A549 (cell line): ENCODE measurements around the gene F10. TPM values are rescaled to one million over a fixed set of nuclear protein-coding genes. Genes with fewer than 3 reads are reported as not detected.
"Not testable (repeated sequence)": the region's sequence is repeated elsewhere in the genome, so short reads cannot be mapped to it uniquely, and the experiment has no call there.

Experiments used
- ATAC-seq, 2 experiments: fragments of 200-7000 bp in 1 of 2; fragments of >200 bp in 1 of 2; cut with Nextera tagmentation in 1 of 2; cut with Tn5 transposase in 1 of 2; 3 replicates each; pipeline versions ENCODE4 v1.8.0 to v1.9.1; 2018 to 2020; ENCODE audit warnings: mild to moderate bottlenecking in 1 of 2, moderate library complexity in 1 of 2
- CTCF ChIA-PET: fragments of 300-600 bp; sonication (Branson Sonifier 250); formaldehyde crosslinking; extraction: SDS; loops from one replicate; lab custom pipeline; 2021; ENCODE audit warnings: antibody characterized with exemption, inconsistent platforms; lab: Yijun Ruan, JAX
- POLR2A ChIA-PET: fragments of 350-600 bp; formaldehyde crosslinking; extraction: SDS; loops from one replicate; lab custom pipeline; 2021; ENCODE audit warnings: antibody characterized with exemption, inconsistent platforms; lab: Yijun Ruan, JAX
- DNase-seq, 2 experiments: peaks; one replicate each; pipeline versions ENCODE4 v3.0.0 to v3.0.0-alpha.2; 2011 to 2016; ENCODE audit warnings: low read depth in 1 of 2, low spot score in 1 of 2
- FAIRE-seq: peaks from 2 replicates; lab custom pipeline; 2011; peaks lifted over from hg19 to GRCh38; lab: Jason Lieb, UNC
- H3K27ac ChIP-seq, 2 experiments: fragments of >200 bp; sonication (Bioruptor Twin); formaldehyde crosslinking; 3 replicates each; pipeline ENCODE4 v1.5.1; 2016 to 2017
- H3K4me1 ChIP-seq: fragments of >200 bp; sonication (Bioruptor Twin); formaldehyde crosslinking; 3 replicates; pipeline ENCODE4 v1.6.1; 2016
- H3K4me2 ChIP-seq: fragments of >200 bp; sonication (Bioruptor Twin); formaldehyde crosslinking; 3 replicates; pipeline ENCODE4 v1.6.1; 2016
- H3K4me3 ChIP-seq: fragments of >200 bp; sonication (Bioruptor Twin); formaldehyde crosslinking; 3 replicates; pipeline ENCODE4 v1.5.1; 2016
- H3K9me3 ChIP-seq: fragments of >200 bp; sonication (Bioruptor Twin); formaldehyde crosslinking; 3 replicates; pipeline ENCODE4 v1.6.1; 2016
- ATOH8 ChIP-seq: fragments of 250-450 bp; sonication (Bioruptor Pico); IDR thresholded peaks from 2 replicates; pipeline ENCODE4 v1.5.0; 2020; ENCODE audit warnings: low read depth, mild to moderate bottlenecking, moderate library complexity
- CTCF ChIP-seq: fragments of >200 bp; sonication (Bioruptor Twin); formaldehyde crosslinking; IDR thresholded peaks from 3 replicates; pipeline ENCODE4 v1.5.1; 2016
- EHMT2 ChIP-seq: fragments of 200-600 bp; sonication (generic); IDR thresholded peaks from 2 replicates; pipeline ENCODE4 v1.6.1; 2016; ENCODE audit warnings: antibody characterized with exemption, low read depth, mild to moderate bottlenecking, moderate library complexity
- ESRRA ChIP-seq: fragments of 150-350 bp; IDR thresholded peaks from 2 replicates; pipeline ENCODE4 v1.6.1; 2014; ENCODE audit warnings: mild to moderate bottlenecking, low read length, borderline replicate concordance
- GATA3 ChIP-seq: IDR thresholded peaks from 2 replicates; pipeline ENCODE4 v1.6.1; 2012; ENCODE audit warnings: borderline replicate concordance
- HDAC2 ChIP-seq: fragments of 200-600 bp; sonication (generic); IDR thresholded peaks from 2 replicates; pipeline ENCODE4 v1.6.1; 2016
- HEYL ChIP-seq: fragments of 250-450 bp; sonication (Bioruptor Pico); IDR thresholded peaks from 2 replicates; pipeline ENCODE4 v1.8.0; 2021; ENCODE audit warnings: mild to moderate bottlenecking, moderate library complexity
- HMGXB4 ChIP-seq: fragments of 250-450 bp; sonication (Bioruptor Pico); IDR thresholded peaks from 2 replicates; pipeline ENCODE4 v1.5.0; 2021; ENCODE audit warnings: mild to moderate bottlenecking, moderate library complexity, borderline replicate concordance
- KDM1A ChIP-seq: fragments of 200-600 bp; sonication (generic); IDR thresholded peaks from 2 replicates; pipeline ENCODE4 v1.6.1; 2016; ENCODE audit warnings: low read depth, mild to moderate bottlenecking
- NFE2L2 ChIP-seq: fragments of 150-350 bp; conservative IDR thresholded peaks from 2 replicates; pipeline ENCODE4 v1.6.1; 2014; ENCODE audit warnings: low read length
- RAD21 ChIP-seq, 2 experiments: fragments of >200 bp in 1 of 2; sonication (Bioruptor Twin) in 1 of 2; formaldehyde crosslinking in 1 of 2; IDR thresholded peaks in 1 of 2; conservative IDR thresholded peaks in 1 of 2; 2 replicates in 1 of 2; 3 replicates in 1 of 2; pipeline ENCODE4 v1.6.1; 2012 to 2018; ENCODE audit warnings: inconsistent platforms in 1 of 2
- SMC3 ChIP-seq: fragments of >200 bp; sonication (Bioruptor Twin); formaldehyde crosslinking; IDR thresholded peaks from 3 replicates; pipeline ENCODE4 v1.6.1; 2018; ENCODE audit warnings: inconsistent platforms
- SREBF2 ChIP-seq: fragments of 450-650 bp; IDR thresholded peaks from 2 replicates; pipeline ENCODE4 v1.6.1; 2014; ENCODE audit warnings: mild to moderate bottlenecking, moderate library complexity
- TP53 ChIP-seq: fragments of 250-450 bp; sonication (Bioruptor Pico); IDR thresholded peaks from 2 replicates; pipeline ENCODE4 v1.5.0; 2021; ENCODE audit warnings: mild to moderate bottlenecking, moderate library complexity
- ZFP36 ChIP-seq: fragments of 450-650 bp; IDR thresholded peaks from 2 replicates; pipeline ENCODE4 v1.6.1; 2014; ENCODE audit warnings: borderline replicate concordance; ENCODE audit not compliant: partially characterized antibody
- ZNF302 ChIP-seq: fragments of 250-450 bp; sonication (Bioruptor Pico); IDR thresholded peaks from 2 replicates; pipeline ENCODE4 v1.9.0; 2021; ENCODE audit warnings: inconsistent platforms, mild to moderate bottlenecking, moderate library complexity
- ZSCAN20 ChIP-seq: fragments of 250-450 bp; sonication (Bioruptor Pico); IDR thresholded peaks from 2 replicates; pipeline ENCODE4 v1.8.0; 2022; ENCODE audit warnings: mild to moderate bottlenecking, moderate library complexity
- WGBS: methylation state at CpG from one replicate; pipeline ENCODE4 v1.1.6; 2017; ENCODE audit errors: missing lambda C conversion rate; 5-methylcytosine and 5-hydroxymethylcytosine counted together
- polyA plus RNA-seq, 4 experiments: library from polyadenylated mRNA; depleted of rRNA in 3 of 4; stranded (reverse); fragments of >200 nt; fragmentation: RNase III in 1 of 4; extraction: RNeasy Plus Mini Kit Qiagen cat#74134 plus additional on column Dnase treatment in 1 of 4; gene quantifications; 2 replicates in 3 of 4; 3 replicates in 1 of 4; pipeline ENCODE4 v1.2.3, GENCODE V29; 2011 to 2017

Gene F10
- polyA plus RNA-seq, 2 of the 4 experiments (the other 2 are of a cell fraction): 0.32 TPM; not detected in 1

- no peak for TF ChIP-seq ZFP36
- no peak for TF ChIP-seq HEYL
- no peak for TF ChIP-seq SREBF2
- TF ChIP-seq HDAC2: no peak
- no peak for TF ChIP-seq ATOH8 (CRISPR knock-in tag)
- TF ChIP-seq GATA3: no peak
- TF ChIP-seq ESRRA: no peak
- TF ChIP-seq TP53: no peak
- TF ChIP-seq ZSCAN20 (CRISPR knock-in tag): no peak
- TF ChIP-seq RAD21 (conservative IDR thresholded peaks at IDR 0.05 in 1 of 2, IDR thresholded peaks at IDR 0.05 in 1 of 2): no peak
- TF ChIP-seq KDM1A: no peak
- no peak for TF ChIP-seq EHMT2
- no peak for TF ChIP-seq SMC3
- DNase-seq (no peak), ATAC-seq (0 out of 6 replicates have a peak, but pooled peaks of 1 of the 2 experiments have one; percentile 37), FAIRE-seq (no peak)
- CTCF ChIA-PET: no interaction called here
- POLR2A ChIA-PET: no interaction called here
- peaks cover 8% of the 10 kb centered on the region for H3K4me1 ChIP-seq
- H3K4me2 ChIP-seq: no peak overlapping the region
- H3K9me3 ChIP-seq: no peaks in the 10 kb centered on the region
- no peak overlapping the region for H3K27ac ChIP-seq
- H3K4me3 ChIP-seq: no peak overlapping the region
- 96% methylated on average over 40 of the region's 49 CpGs for WGBS
Measured at GRCh38 chr13:113110852-113111315, 11.7 kb upstream of the F10 start.

GRCh38 chr13:113111821-113112220, 10.8 kb upstream of the F10 start:
- ATAC-seq, H3K27ac ChIP-seq, H3K4me3 ChIP-seq, H3K4me1 ChIP-seq, CTCF ChIA-PET, H3K4me2 ChIP-seq, H3K9me3 ChIP-seq, FAIRE-seq, POLR2A ChIA-PET, DNase-seq: not testable (repeated sequence)
- 50% methylated on average over 4 of the region's 5 CpGs for WGBS

GRCh38 chr13:113112475-113112874, 10.1 kb upstream of the F10 start:
- H3K4me1 ChIP-seq, H3K9me3 ChIP-seq, ATAC-seq, POLR2A ChIA-PET, H3K4me2 ChIP-seq, FAIRE-seq, H3K27ac ChIP-seq, CTCF ChIA-PET, DNase-seq, H3K4me3 ChIP-seq: not testable (repeated sequence)
- 0% methylated on average over 1 of the region's 1 CpG for WGBS

GRCh38 chr13:113112893-113113845, 9.4 kb upstream of the F10 start:
- ChIA-PET POLR2A (no interaction called here), CTCF (interaction anchor here (0.6 to 2.0 kb wide), 3 partner anchors 11 to 85 kb away, joined by 3 to 6 read pairs (median 5); no protein-coding TSS in a partner anchor)
- FAIRE-seq: no peak
- Histone ChIP-seq H3K4me2 (no peak overlapping the region), H3K4me1 (no peaks in the 10 kb centered on the region), H3K4me3 (no peak overlapping the region), H3K9me3 (no peaks in the 10 kb centered on the region), H3K27ac (no peak overlapping the region)
- WGBS: 49% methylated on average over 6 of the region's 9 CpGs
- no peak for DNase-seq
- no peak for ATAC-seq
- TF ChIP-seq CTCF (no peak), ZNF302 (no peak), HMGXB4 (CRISPR knock-in tag) (no peak), NFE2L2 (no peak)
